CD8-positive, alpha-beta memory T cell (primary cell): ENCODE results near the gene GMPPB. TPM values are rescaled to one million over a fixed set of nuclear protein-coding genes. Genes with fewer than 3 reads are reported as not detected.
"Not testable (repeated sequence)": the region's sequence is repeated elsewhere in the genome, so short reads cannot be mapped to it uniquely, and the experiment has no call there.

Source experiments
- CTCF ChIA-PET: fragments of 350-600 bp; sonication (Branson Sonifier 250); formaldehyde crosslinking; loops from one replicate; lab custom pipeline; 2021; ENCODE audit warnings: antibody characterized with exemption; lab: Charles Lee
- POLR2A ChIA-PET: fragments of 350-600 bp; sonication (Branson Sonifier 250); formaldehyde crosslinking; loops from one replicate; lab custom pipeline; 2021; ENCODE audit warnings: antibody characterized with exemption; lab: Charles Lee
- DNase-seq, 5 donors: peaks; one replicate each; pipeline versions ENCODE4 v3.0.0 to v3.0.0-alpha.2; 2020 to 2022; ENCODE audit warnings: mixed read lengths in 1 of 5
- H3K27ac ChIP-seq: one replicate; pipeline ENCODE4 v1.7.0; 2013; ENCODE audit warnings: low read depth, mild to moderate bottlenecking, low read length, moderate library complexity
- H3K27me3 ChIP-seq: 2 replicates; pipeline ENCODE4 v1.7.0; 2013; ENCODE audit warnings: low read length, mild to moderate bottlenecking; ENCODE audit not compliant: insufficient read depth, poor library complexity, severe bottlenecking
- H3K36me3 ChIP-seq: 2 replicates; pipeline ENCODE4 v1.7.0; 2013; ENCODE audit warnings: mild to moderate bottlenecking, low read length, moderate library complexity; ENCODE audit not compliant: insufficient read depth
- H3K4me1 ChIP-seq: 2 replicates; pipeline ENCODE4 v1.7.0; 2013; ENCODE audit warnings: mild to moderate bottlenecking, low read length, moderate library complexity; ENCODE audit not compliant: insufficient read depth
- H3K4me3 ChIP-seq: 2 replicates; pipeline ENCODE4 v1.7.0; 2013; ENCODE audit warnings: mild to moderate bottlenecking, low read length
- H3K9me3 ChIP-seq: 2 replicates; pipeline ENCODE4 v1.7.0; 2013; ENCODE audit warnings: mild to moderate bottlenecking, low read length
- H3K27ac Mint-ChIP-seq, 8 donors: one replicate each; pipeline ENCODE4 v1.8.0; 2020 to 2021; ENCODE audit warnings: mixed read lengths in 8 of 8, mild to moderate bottlenecking in 6 of 8, inconsistent platforms in 3 of 8, moderate library complexity in 3 of 8
- H3K27me3 Mint-ChIP-seq, 2 donors: one replicate each; pipeline ENCODE4 v1.8.0; 2020 to 2021; ENCODE audit warnings: mixed read lengths in 2 of 2, mild to moderate bottlenecking in 1 of 2, moderate library complexity in 1 of 2
- H3K36me3 Mint-ChIP-seq, 3 donors: one replicate each; pipeline ENCODE4 v1.8.0; 2020 to 2021; ENCODE audit warnings: mixed read lengths in 3 of 3, inconsistent platforms in 1 of 3, mild to moderate bottlenecking in 1 of 3
- H3K4me1 Mint-ChIP-seq, 3 donors: one replicate each; pipeline ENCODE4 v1.8.0; 2020 to 2021; ENCODE audit warnings: mixed read lengths in 3 of 3, inconsistent platforms in 1 of 3, mild to moderate bottlenecking in 1 of 3
- H3K4me3 Mint-ChIP-seq, 7 donors: one replicate each; pipeline ENCODE4 v1.8.0; 2020 to 2021; ENCODE audit warnings: mixed read lengths in 7 of 7, mild to moderate bottlenecking in 6 of 7, moderate library complexity in 4 of 7, inconsistent platforms in 2 of 7
- H3K9me3 Mint-ChIP-seq, 5 donors: one replicate each; pipeline ENCODE4 v1.8.0; 2020 to 2022; ENCODE audit warnings: mixed read lengths in 5 of 5, mild to moderate bottlenecking in 3 of 5, moderate library complexity in 2 of 5, inconsistent platforms in 1 of 5
- polyA plus RNA-seq: library from polyadenylated mRNA; unstranded; fragments of 300-500 nt; fragmentation: Illumina TruSeq; gene quantifications from one replicate; pipeline ENCODE4 v1.2.3, GENCODE V29; 2021
- total RNA-seq, 2 experiments: library from RNA; stranded (reverse); gene quantifications; one replicate each; pipeline ENCODE4 v1.2.3, GENCODE V29; 2021

Gene GMPPB
- total and polyA plus RNA-seq, 3 experiments from 2014 or later, result 24.6 to 53.8 (median 52.6) TPM

DNA sequence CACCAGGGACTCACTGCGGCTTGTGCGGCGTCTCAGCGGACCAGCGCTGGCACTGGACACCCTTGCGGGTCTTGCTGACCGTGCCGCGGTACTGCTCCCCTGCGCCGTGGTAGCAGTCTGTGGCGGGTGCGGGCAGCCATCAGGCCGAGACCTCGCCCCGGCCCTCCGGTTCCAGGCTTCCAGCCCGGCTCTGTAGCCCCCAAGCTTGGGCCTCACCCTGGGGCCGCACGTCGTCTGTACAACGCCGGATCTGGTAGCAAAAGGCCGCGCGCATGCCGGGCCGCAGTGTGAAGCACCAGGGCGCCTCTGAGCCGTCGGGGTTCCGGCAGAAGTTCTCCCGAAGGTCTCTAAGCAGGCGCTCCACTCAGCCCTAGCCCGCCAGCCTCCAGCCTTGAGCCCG is 37.9 kb downstream of the GMPPB start:
- H3K9me3 Mint-ChIP-seq, H3K4me3 ChIP-seq, H3K27me3 ChIP-seq, H3K9me3 ChIP-seq, H3K27ac ChIP-seq, DNase-seq, H3K36me3 ChIP-seq, POLR2A ChIA-PET, CTCF ChIA-PET, H3K27me3 Mint-ChIP-seq, H3K27ac Mint-ChIP-seq: not testable (repeated sequence)
- peak overlapping the region in 1 of 7 donors; percentile 74 for H3K4me3 Mint-ChIP-seq
- H3K4me1 ChIP-seq, result peaks cover 13% of the 10 kb centered on the region
- H3K4me1 Mint-ChIP-seq, result peaks cover 16 to 44% (median 24%) of the 10 kb centered on the region in 3 donors
- H3K36me3 Mint-ChIP-seq, result peaks cover 0 to 45% (median 2%) of the 10 kb centered on the region in 3 donors

DNA sequence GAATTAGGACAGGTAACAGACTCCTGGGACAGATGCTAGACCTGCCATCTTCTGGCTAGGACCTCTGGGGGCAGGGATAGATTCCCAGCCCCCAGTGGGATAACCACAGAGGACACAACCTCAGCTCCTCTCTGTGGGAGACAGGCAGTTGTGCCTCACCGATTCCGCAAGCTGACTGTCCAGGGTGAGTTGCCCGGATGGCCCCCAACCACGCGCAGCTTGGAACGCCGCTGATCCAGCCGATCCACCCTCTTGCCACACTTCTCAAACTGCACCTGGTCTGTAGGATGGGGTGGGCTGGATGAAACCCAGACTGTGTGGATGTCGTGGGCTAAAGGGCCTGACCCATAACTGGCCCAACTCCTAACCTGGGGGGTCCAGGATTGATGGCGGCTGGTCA is 38.6 kb downstream of the GMPPB start:
- H3K9me3 Mint-ChIP-seq, H3K27me3 Mint-ChIP-seq, POLR2A ChIA-PET, H3K9me3 ChIP-seq, H3K4me1 ChIP-seq, DNase-seq, H3K27ac ChIP-seq, CTCF ChIA-PET, H3K27me3 ChIP-seq, H3K4me3 ChIP-seq: not testable (repeated sequence)
- H3K36me3 Mint-ChIP-seq, result peaks cover 0 to 53% (median 2%) of the 10 kb centered on the region in 3 donors
- H3K4me3 Mint-ChIP-seq, result peak overlapping the region in 3 of 7 donors; percentile 24 to 33 (median 29)
- H3K27ac Mint-ChIP-seq, result peak overlapping the region in 1 of 8 donors; percentile 9
- H3K36me3 ChIP-seq, result peaks cover 12% of the 10 kb centered on the region
- peaks cover 9 to 36% (median 18%) of the 10 kb centered on the region in 3 donors for H3K4me1 Mint-ChIP-seq

DNA sequence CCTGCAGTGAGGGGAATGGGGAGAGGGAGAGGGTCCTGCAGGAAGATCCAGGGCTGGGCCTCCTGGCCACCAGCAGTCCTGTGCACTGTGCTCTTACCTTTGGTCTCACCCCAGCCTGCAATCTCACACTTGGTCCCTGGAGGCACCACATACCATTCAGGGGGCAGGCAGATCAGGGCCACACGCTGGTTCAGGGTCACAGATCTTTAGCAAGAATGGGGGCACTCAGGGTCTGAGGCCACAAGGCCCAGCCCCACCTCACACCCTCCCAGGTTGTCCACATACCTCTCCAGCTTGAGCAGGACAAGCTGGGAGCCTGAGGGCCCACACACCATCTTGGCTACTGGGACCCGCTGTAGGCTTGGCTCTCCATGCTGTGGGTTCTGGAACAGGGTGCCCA is 39.3 kb downstream of the GMPPB start:
- H3K4me3 ChIP-seq, H3K4me1 ChIP-seq, DNase-seq, POLR2A ChIA-PET, H3K9me3 Mint-ChIP-seq, H3K27me3 Mint-ChIP-seq, H3K9me3 ChIP-seq, H3K27me3 ChIP-seq, H3K27ac ChIP-seq, CTCF ChIA-PET, H3K27ac Mint-ChIP-seq: not testable (repeated sequence)
- Mint-ChIP-seq H3K4me3 (peak overlapping the region in 1 of 7 donors; percentile 54), H3K36me3 (peaks cover 0 to 55% (median 2%) of the 10 kb centered on the region in 3 donors), H3K4me1 (peaks cover 4 to 34% (median 15%) of the 10 kb centered on the region in 3 donors)
- peaks cover 18% of the 10 kb centered on the region for H3K36me3 ChIP-seq

DNA sequence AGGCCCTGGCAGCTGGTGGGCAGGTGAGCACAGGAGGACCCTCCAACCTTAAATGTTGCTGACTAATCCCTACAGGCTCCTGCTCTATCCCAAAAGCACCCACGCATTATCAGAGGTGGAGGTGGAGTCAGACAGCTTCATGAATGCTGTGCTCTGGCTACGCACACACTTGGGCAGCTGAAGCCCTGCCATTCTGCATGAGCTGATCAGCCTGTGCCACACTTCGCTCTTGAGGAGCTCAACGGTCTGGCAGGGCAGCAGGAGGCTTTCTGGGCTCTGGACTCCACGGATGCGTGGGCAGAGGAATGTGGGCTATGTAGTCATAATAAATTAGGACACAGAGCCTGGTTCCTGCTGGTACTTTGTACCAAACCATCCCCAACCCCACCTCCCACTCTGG is 40.6 kb downstream of the GMPPB start:
- Mint-ChIP-seq H3K4me1 (peaks cover 2 to 21% (median 5%) of the 10 kb centered on the region in 3 donors), H3K4me3 (no peak overlapping the region), H3K27me3 (peaks cover 0 to 1% of the 10 kb centered on the region in 2 donors), H3K27ac (no peak overlapping the region), H3K36me3 (peaks cover 2 to 61% (median 3%) of the 10 kb centered on the region in 3 donors), H3K9me3 (no peaks in the 10 kb centered on the region)
- CTCF ChIA-PET, result interaction anchor here (1.9 kb wide), 1 partner anchor 144 kb away, joined by 6 read pairs; no protein-coding TSS in a partner anchor
- POLR2A ChIA-PET, result no interaction called here
- no peak overlapping the region for H3K27ac ChIP-seq
- no peaks in the 10 kb centered on the region for H3K27me3 ChIP-seq
- no peaks in the 10 kb centered on the region for H3K4me1 ChIP-seq
- no peak overlapping the region for H3K4me3 ChIP-seq
- no peak for DNase-seq
- H3K9me3 ChIP-seq, result no peaks in the 10 kb centered on the region
- H3K36me3 ChIP-seq, result peaks cover 31% of the 10 kb centered on the region

DNA sequence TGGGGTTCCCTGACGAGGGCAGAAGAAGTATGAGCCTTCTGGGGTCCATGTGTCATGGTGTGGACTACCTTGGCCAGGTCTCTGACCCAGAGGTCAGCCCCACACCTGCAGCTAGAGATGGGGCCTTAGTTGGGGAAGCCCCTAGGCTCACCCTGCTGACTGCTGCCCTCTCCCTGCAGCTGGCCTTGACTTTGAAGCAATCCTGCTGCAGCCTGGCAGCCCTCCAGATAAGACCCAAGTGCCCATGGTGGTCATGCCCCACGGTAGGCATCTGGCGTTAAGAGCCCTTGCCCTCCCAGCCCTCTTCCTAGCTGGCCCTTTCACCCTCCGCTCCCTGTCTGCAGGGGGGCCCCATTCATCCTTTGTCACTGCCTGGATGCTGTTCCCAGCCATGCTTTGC is 42.2 kb downstream of the GMPPB start:
- Mint-ChIP-seq H3K27me3 (peaks cover 0 to 1% of the 10 kb centered on the region in 2 donors), H3K4me1 (peaks cover 3 to 23% (median 4%) of the 10 kb centered on the region in 3 donors), H3K9me3 (no peaks in the 10 kb centered on the region), H3K27ac (no peak overlapping the region), H3K4me3 (no peak overlapping the region), H3K36me3 (peaks cover 3 to 77% (median 4%) of the 10 kb centered on the region in 3 donors)
- POLR2A ChIA-PET, result no interaction called here
- Histone ChIP-seq H3K36me3 (peaks cover 47% of the 10 kb centered on the region), H3K4me1 (peaks cover 2% of the 10 kb centered on the region), H3K9me3 (no peaks in the 10 kb centered on the region), H3K27me3 (no peaks in the 10 kb centered on the region), H3K4me3 (no peak overlapping the region), H3K27ac (no peak overlapping the region)
- CTCF ChIA-PET, result interaction anchor here (1.9 kb wide), 1 partner anchor 142 kb away, joined by 6 read pairs; no protein-coding TSS in a partner anchor
- no peak for DNase-seq

DNA sequence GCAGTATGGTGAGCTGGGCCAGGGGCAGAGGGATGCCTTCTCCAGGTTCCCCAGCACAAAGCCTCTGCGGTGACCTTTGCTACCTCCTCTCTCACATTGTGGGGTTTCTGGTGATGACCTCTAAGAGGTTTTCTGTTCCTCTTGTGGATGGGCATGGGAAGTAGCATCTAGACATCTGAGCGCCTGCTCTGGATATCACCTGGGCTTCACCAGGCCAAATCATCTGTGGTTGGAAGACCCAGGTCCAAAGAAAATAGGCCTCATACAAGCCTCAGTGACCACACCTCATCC is 42.6 kb downstream of the GMPPB start:
- no peaks in the 10 kb centered on the region for H3K9me3 Mint-ChIP-seq
- Histone ChIP-seq H3K27ac (no peak overlapping the region), H3K9me3 (no peaks in the 10 kb centered on the region), H3K4me1 (peaks cover 6% of the 10 kb centered on the region), H3K36me3 (peaks cover 51% of the 10 kb centered on the region), H3K27me3 (no peaks in the 10 kb centered on the region), H3K4me3 (no peak overlapping the region)
- DNase-seq, result no peak
- no peak overlapping the region for H3K4me3 Mint-ChIP-seq
- CTCF ChIA-PET, result no interaction called here
- H3K4me1 Mint-ChIP-seq, result peaks cover 4 to 24% (median 7%) of the 10 kb centered on the region in 3 donors
- peaks cover 0 to 1% of the 10 kb centered on the region in 2 donors for H3K27me3 Mint-ChIP-seq
- H3K36me3 Mint-ChIP-seq, result peaks cover 3 to 81% (median 5%) of the 10 kb centered on the region in 3 donors
- H3K27ac Mint-ChIP-seq, result no peak overlapping the region
- POLR2A ChIA-PET, result no interaction called here

DNA sequence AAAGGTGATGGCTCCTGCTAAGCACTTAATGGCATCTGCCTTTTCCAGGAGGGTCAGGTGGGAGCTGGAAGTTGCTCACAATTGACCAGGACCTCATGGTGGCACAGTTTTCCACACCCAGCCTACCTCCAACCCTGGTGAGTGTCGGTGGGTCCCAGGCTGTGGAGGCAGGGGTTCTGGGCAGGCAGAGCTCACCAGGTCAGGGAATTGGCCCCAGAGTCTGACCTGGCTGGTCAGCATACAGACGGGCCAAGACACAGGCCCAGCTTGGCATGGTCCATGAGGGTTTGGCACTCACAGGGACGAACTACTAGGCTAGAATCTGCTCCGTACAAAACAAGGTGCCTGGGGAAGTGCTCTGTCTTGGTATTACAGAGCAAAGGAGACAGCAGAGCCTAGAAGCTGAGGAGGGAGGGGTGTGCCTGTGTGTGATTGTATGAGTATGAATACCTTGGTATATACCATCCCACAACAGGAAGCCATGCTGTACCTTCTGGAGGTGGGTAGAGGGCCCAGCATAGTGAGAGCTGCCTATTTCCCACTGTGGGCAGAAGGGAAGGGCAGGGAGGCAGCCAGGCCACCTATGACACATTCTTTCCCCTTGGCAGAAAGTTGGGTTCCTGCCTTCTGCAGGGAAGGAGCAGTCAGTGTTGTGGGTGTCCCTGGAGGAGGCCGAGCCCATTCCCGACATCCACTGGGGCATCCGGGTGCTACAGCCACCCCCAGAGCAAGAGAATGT is 43.1 kb downstream of the GMPPB start:
- H3K36me3 Mint-ChIP-seq, result peaks cover 3 to 86% (median 6%) of the 10 kb centered on the region in 3 donors
- H3K27ac Mint-ChIP-seq, result peak overlapping the region in 1 of 8 donors; percentile 82
- H3K36me3 ChIP-seq, result peaks cover 56% of the 10 kb centered on the region
- ChIA-PET POLR2A (interaction anchor here (0.6 kb wide), 1 partner anchor 16 kb away, joined by 3 read pairs; no protein-coding TSS in a partner anchor), CTCF (no interaction called here)
- no peak overlapping the region for H3K27ac ChIP-seq
- no peaks in the 10 kb centered on the region for H3K9me3 ChIP-seq
- H3K27me3 ChIP-seq, result no peaks in the 10 kb centered on the region
- no peaks in the 10 kb centered on the region for H3K9me3 Mint-ChIP-seq
- no peak overlapping the region for H3K4me3 ChIP-seq
- DNase-seq, result no peak
- peaks cover 0 to 1% of the 10 kb centered on the region in 2 donors for H3K27me3 Mint-ChIP-seq
- H3K4me1 ChIP-seq, result peaks cover 11% of the 10 kb centered on the region
- no peak overlapping the region for H3K4me3 Mint-ChIP-seq
- H3K4me1 Mint-ChIP-seq, result peaks cover 8 to 26% (median 12%) of the 10 kb centered on the region in 3 donors

DNA sequence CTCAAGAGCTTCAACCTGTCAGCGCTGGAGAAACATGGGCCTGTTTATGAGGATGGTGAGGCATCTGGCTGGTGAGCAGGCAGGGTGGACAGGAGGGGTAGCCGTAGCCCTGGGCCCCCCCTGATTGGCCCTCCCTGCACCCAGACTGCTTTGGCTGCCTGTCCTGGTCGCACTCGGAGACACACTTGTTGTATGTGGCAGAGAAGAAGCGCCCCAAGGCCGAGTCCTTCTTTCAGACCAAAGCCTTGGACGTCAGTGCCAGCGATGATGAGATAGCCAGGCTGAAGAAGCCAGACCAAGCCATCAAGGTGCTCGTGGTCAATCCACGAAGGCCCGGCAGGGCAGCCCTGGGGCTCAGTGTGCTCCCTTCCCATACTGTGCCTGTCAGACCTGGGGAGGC is 47.8 kb downstream of the GMPPB start:
- no peak overlapping the region for H3K27ac ChIP-seq
- ChIA-PET POLR2A (no interaction called here), CTCF (interaction anchor here (4.3 kb wide), 1 partner anchor 136 kb away, joined by 21 read pairs; no protein-coding TSS in a partner anchor)
- Mint-ChIP-seq H3K27ac (no peak overlapping the region), H3K4me3 (peak overlapping the region in 5 of 7 donors; percentile 57 to 98 (median 93)), H3K4me1 (peaks cover 32 to 54% (median 38%) of the 10 kb centered on the region in 3 donors), H3K36me3 (peaks cover 3 to 63% (median 4%) of the 10 kb centered on the region in 3 donors), H3K9me3 (no peaks in the 10 kb centered on the region), H3K27me3 (no peaks in the 10 kb centered on the region)
- H3K9me3 ChIP-seq, result no peaks in the 10 kb centered on the region
- H3K27me3 ChIP-seq, result no peaks in the 10 kb centered on the region
- no peak for DNase-seq
- no peak overlapping the region for H3K4me3 ChIP-seq
- peaks cover 52% of the 10 kb centered on the region for H3K36me3 ChIP-seq
- H3K4me1 ChIP-seq, result peaks cover 29% of the 10 kb centered on the region
